CD14-positive monocyte (primary cell): Measurements from ENCODE around the gene SLC2A2. TPM values are rescaled to one million over a fixed set of nuclear protein-coding genes. Genes with fewer than 3 reads are reported as not detected.

Experiments
- DNase-seq, 3 donors: peaks; one replicate each; pipeline ENCODE4 v3.0.0-alpha.2; 2011 to 2022
- H2AFZ ChIP-seq: 2 replicates; pipeline ENCODE4 v1.6.0; 2012; ENCODE audit warnings: mild to moderate bottlenecking, low read depth, low read length, inconsistent platforms; ENCODE audit not compliant: insufficient read depth, poor library complexity, severe bottlenecking
- H3K27ac ChIP-seq, 2 donors: 1 replicate in 1 of 2; 2 replicates in 1 of 2; pipeline ENCODE4 v1.5.1; 2012 to 2013; ENCODE audit warnings: low read length in 2 of 2, control low read depth in 1 of 2, inconsistent platforms in 1 of 2, low read depth in 1 of 2, mild to moderate bottlenecking in 1 of 2
- H3K27me3 ChIP-seq, 2 donors: one replicate each; pipeline versions ENCODE4 v1.6.0 to v1.6.1; 2011 to 2013; ENCODE audit warnings: low read length in 2 of 2; ENCODE audit not compliant: control insufficient read depth in 2 of 2, insufficient read depth in 2 of 2
- H3K36me3 ChIP-seq, 2 donors: replicated peaks in 1 of 2; 1 replicate in 1 of 2; 2 replicates in 1 of 2; pipeline versions ENCODE4 v1.5.1 to v1.6.1; 2012 to 2013; ENCODE audit warnings: low read length in 2 of 2, control low read depth in 1 of 2, inconsistent platforms in 1 of 2, mild to moderate bottlenecking in 1 of 2; ENCODE audit not compliant: insufficient read depth in 2 of 2, control insufficient read depth in 1 of 2
- H3K4me1 ChIP-seq, 2 donors: 1 replicate in 1 of 2; 2 replicates in 1 of 2; pipeline versions ENCODE4 v1.5.1 to v1.6.1; 2012 to 2013; ENCODE audit warnings: low read length in 2 of 2, control low read depth in 1 of 2, inconsistent platforms in 1 of 2, mild to moderate bottlenecking in 1 of 2, moderate library complexity in 1 of 2; ENCODE audit not compliant: insufficient read depth in 2 of 2, control insufficient read depth in 1 of 2
- H3K4me2 ChIP-seq: replicated peaks from 2 replicates; pipeline ENCODE3; 2012; ENCODE audit warnings: low read length, moderate library complexity, mild to moderate bottlenecking; ENCODE audit not compliant: poor library complexity, severe bottlenecking; ENCODE audit errors: extremely low read depth
- H3K4me3 ChIP-seq, 3 experiments: fragments of 200-600 bp in 1 of 3; sonication (generic) in 1 of 3; replicated peaks in 1 of 3; 1 replicate in 2 of 3; 2 replicates in 1 of 3; pipeline ENCODE4 v1.5.1; 2011 to 2013; ENCODE audit warnings: low read length in 3 of 3, mild to moderate bottlenecking in 3 of 3, control low read depth in 2 of 3, low read depth in 2 of 3, inconsistent platforms in 1 of 3, moderate library complexity in 1 of 3
- H3K79me2 ChIP-seq: 2 replicates; pipeline ENCODE4 v1.6.0; 2012; ENCODE audit warnings: mild to moderate bottlenecking, control low read depth, inconsistent platforms, low read length, moderate library complexity; ENCODE audit not compliant: insufficient read depth
- H3K9ac ChIP-seq: 2 replicates; pipeline ENCODE4 v1.6.0; 2017; ENCODE audit warnings: low read length, mild to moderate bottlenecking; ENCODE audit not compliant: insufficient read depth, poor library complexity, severe bottlenecking
- H3K9me3 ChIP-seq, 2 donors: replicated peaks in 1 of 2; 1 replicate in 1 of 2; 2 replicates in 1 of 2; pipeline versions ENCODE4 v1.5.1 to v1.6.1; 2012 to 2013; ENCODE audit warnings: low read length in 2 of 2, control low read depth in 1 of 2; ENCODE audit not compliant: control insufficient read depth in 1 of 2, insufficient read depth in 1 of 2
- H4K20me1 ChIP-seq: 2 replicates; pipeline ENCODE4 v1.6.0; 2012; ENCODE audit warnings: mild to moderate bottlenecking, low read length, control low read depth, moderate library complexity; ENCODE audit not compliant: insufficient read depth
- H3K27ac Mint-ChIP-seq, 7 donors: one replicate each; pipeline ENCODE4 v1.8.0; 2020; ENCODE audit warnings: mild to moderate bottlenecking in 7 of 7, mixed read lengths in 7 of 7, moderate library complexity in 6 of 7, inconsistent platforms in 2 of 7
- H3K27me3 Mint-ChIP-seq, 3 donors: one replicate each; pipeline ENCODE4 v1.8.0; 2021 to 2022; ENCODE audit warnings: low read depth in 3 of 3, mild to moderate bottlenecking in 3 of 3, mixed read lengths in 3 of 3, moderate library complexity in 3 of 3, inconsistent platforms in 1 of 3
- H3K36me3 Mint-ChIP-seq, 2 donors: one replicate each; pipeline ENCODE4 v1.8.0; 2020; ENCODE audit warnings: mixed read lengths in 2 of 2, inconsistent platforms in 1 of 2, mild to moderate bottlenecking in 1 of 2
- H3K4me1 Mint-ChIP-seq: one replicate; pipeline ENCODE4 v1.8.0; 2020; ENCODE audit warnings: mild to moderate bottlenecking, mixed read lengths
- H3K4me3 Mint-ChIP-seq, 2 donors: one replicate each; pipeline ENCODE4 v1.8.0; 2020; ENCODE audit warnings: mild to moderate bottlenecking in 2 of 2, mixed read lengths in 2 of 2, moderate library complexity in 1 of 2
- H3K9me3 Mint-ChIP-seq, 7 donors: one replicate each; pipeline ENCODE4 v1.8.0; 2020 to 2022; ENCODE audit warnings: mixed read lengths in 7 of 7, mild to moderate bottlenecking in 6 of 7, moderate library complexity in 6 of 7, inconsistent platforms in 2 of 7
- WGBS: methylation state at CpG from one replicate; pipeline ENCODE4 v1.1.5; 2013; ENCODE audit warnings: missing lambda C conversion rate; ENCODE audit not compliant: insufficient coverage; 5-methylcytosine and 5-hydroxymethylcytosine counted together
- intact Hi-C, 2 donors: fragments of 100-400 bp; cut with micrococcal nuclease; formaldehyde crosslinking; loops; one replicate each; pipeline versions ENCODE4 v1.15.0 to v1.15.1; 2023
- polyA plus RNA-seq, 3 donors: library from polyadenylated mRNA; depleted of rRNA in 1 of 3; unstranded in 2 of 3; stranded (reverse) in 1 of 3; fragments of 300-500 nt in 2 of 3; fragments of >200 nt in 1 of 3; fragmentation: Illumina TruSeq in 2 of 3; gene quantifications; 1 replicate in 2 of 3; 2 replicates in 1 of 3; pipeline ENCODE4 v1.2.3, GENCODE V29; 2012 to 2021
- TF ChIP-seq, protein P1 (sequence below): fragments of 200-600 bp; IDR thresholded peaks from one replicate; pipeline ENCODE4 v1.8.0; 2022; ENCODE audit warnings: antibody characterized with exemption, mild to moderate bottlenecking

SLC2A2 gene
- polyA plus RNA-seq, 3 donors, result not detected

DNA sequence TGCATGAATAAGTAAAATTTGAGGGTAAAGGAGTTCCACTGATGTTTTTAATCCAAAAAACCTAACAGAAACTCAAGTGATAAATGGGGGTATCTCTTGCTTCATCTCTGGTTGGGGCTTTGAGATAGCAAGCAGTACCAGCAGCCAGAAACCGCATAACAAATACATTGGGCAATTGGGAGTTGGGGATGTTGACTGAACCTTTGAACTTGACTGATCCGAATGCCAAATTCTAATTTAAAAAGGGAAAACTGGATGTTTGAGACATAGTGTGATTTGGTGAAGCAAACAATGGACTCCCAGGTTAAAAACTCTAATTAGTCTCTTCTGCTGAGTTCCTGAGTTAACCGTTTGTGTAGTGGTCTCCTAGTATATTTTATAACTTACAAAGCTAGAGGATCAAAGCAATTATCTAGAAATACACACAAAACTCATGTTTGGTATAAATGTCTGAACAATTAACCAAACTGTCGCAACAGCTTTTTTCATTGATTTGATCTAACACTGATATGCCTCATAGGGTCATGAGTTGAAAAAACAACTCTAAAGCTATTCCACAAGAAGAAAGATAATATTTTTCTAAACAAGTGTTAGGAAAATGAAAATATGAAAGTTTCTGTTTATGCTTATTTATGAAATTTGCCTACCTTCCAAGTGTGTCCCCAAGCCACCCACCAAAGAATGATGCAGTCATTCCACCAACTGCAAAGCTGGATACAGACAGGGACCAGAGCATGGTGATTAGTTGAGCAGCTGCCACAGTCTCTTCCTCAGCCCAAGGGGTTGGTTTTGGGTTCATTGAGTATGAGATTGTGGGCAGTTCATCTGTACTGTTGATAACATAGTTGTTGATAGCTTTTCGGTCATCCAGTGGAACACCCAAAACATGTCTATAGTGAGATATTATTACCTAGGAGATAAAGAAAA, 12.4 kb downstream of the SLC2A2 start:
- Mint-ChIP-seq H3K36me3 (no peaks in the 10 kb centered on the region), H3K4me3 (no peak overlapping the region), H3K9me3 (peaks cover 0 to 3% (median 2%) of the 10 kb centered on the region in 7 donors), H3K27me3 (no peaks in the 10 kb centered on the region), H3K4me1 (no peaks in the 10 kb centered on the region), H3K27ac (no peak overlapping the region)
- no peaks in the 10 kb centered on the region for H3K79me2 ChIP-seq
- no peaks in the 10 kb centered on the region for H3K36me3 ChIP-seq
- no peak overlapping the region for H2AFZ ChIP-seq
- H3K27ac ChIP-seq, result no peak overlapping the region
- WGBS, result 96% methylated on average over 2 of the region's 5 CpGs
- H3K4me1 ChIP-seq, result no peaks in the 10 kb centered on the region
- H3K4me2 ChIP-seq, result no peak overlapping the region
- DNase-seq, result no peak
- TF ChIP-seq, protein P1, sequence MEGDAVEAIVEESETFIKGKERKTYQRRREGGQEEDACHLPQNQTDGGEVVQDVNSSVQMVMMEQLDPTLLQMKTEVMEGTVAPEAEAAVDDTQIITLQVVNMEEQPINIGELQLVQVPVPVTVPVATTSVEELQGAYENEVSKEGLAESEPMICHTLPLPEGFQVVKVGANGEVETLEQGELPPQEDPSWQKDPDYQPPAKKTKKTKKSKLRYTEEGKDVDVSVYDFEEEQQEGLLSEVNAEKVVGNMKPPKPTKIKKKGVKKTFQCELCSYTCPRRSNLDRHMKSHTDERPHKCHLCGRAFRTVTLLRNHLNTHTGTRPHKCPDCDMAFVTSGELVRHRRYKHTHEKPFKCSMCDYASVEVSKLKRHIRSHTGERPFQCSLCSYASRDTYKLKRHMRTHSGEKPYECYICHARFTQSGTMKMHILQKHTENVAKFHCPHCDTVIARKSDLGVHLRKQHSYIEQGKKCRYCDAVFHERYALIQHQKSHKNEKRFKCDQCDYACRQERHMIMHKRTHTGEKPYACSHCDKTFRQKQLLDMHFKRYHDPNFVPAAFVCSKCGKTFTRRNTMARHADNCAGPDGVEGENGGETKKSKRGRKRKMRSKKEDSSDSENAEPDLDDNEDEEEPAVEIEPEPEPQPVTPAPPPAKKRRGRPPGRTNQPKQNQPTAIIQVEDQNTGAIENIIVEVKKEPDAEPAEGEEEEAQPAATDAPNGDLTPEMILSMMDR, result no peak
- H4K20me1 ChIP-seq, result no peaks in the 10 kb centered on the region
- H3K9ac ChIP-seq, result no peak overlapping the region
- H3K4me3 ChIP-seq, result no peak overlapping the region
- no peaks in the 10 kb centered on the region for H3K27me3 ChIP-seq
- H3K9me3 ChIP-seq, result no peaks in the 10 kb centered on the region
- intact Hi-C loops, result no loop called here

DNA sequence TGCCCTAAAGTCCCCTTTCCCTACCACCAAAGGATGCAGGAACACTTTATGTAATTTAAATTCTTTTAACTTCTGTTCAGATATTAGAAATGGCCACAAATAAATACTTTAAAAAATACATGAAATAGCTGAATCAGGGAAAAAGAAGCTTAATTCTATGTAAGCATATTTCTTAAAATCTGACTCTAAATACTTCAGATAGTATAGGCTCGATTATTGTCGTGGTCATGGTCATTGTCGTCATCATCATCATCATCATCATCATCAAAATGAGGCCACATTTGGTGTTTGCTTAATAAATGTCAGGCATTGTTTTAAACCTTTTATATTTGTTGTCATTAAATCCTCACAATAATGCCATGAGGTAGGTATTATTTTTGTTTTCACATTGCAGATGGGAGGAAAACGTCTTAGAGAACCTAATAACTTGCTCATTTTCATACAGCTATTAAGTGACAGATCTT, 14.6 kb downstream of the SLC2A2 start:
- Mint-ChIP-seq H3K4me3 (no peak overlapping the region), H3K4me1 (no peaks in the 10 kb centered on the region), H3K9me3 (peaks cover 0 to 3% (median 0%) of the 10 kb centered on the region in 7 donors), H3K27me3 (peaks cover 0 to under 1% (median 0%) of the 10 kb centered on the region in 3 donors), H3K36me3 (no peaks in the 10 kb centered on the region), H3K27ac (no peak overlapping the region)
- Histone ChIP-seq H3K4me2 (no peak overlapping the region), H4K20me1 (no peaks in the 10 kb centered on the region), H3K9me3 (no peaks in the 10 kb centered on the region), H2AFZ (no peak overlapping the region), H3K9ac (no peak overlapping the region), H3K4me3 (no peak overlapping the region), H3K36me3 (no peaks in the 10 kb centered on the region), H3K27ac (no peak overlapping the region), H3K27me3 (no peaks in the 10 kb centered on the region), H3K4me1 (no peaks in the 10 kb centered on the region), H3K79me2 (no peaks in the 10 kb centered on the region)
- no CpG with 5 or more reads among the region's 4 CpGs for WGBS
- TF ChIP-seq, protein P1, result no peak
- DNase-seq, result no peak
- intact Hi-C loops, result no loop called here
